A673 (cell line): ENCODE data around the gene KANK4. TPM values are rescaled to one million over a fixed set of nuclear protein-coding genes. Genes with fewer than 3 reads are reported as not detected.

Experiments
- BruUV-seq: library from RNA; stranded (reverse); fragments of 400-500 nt; replicated peaks from 2 replicates; lab custom pipeline; 2021; lab: Mats Ljungman, UMichigan
- CTCF ChIA-PET: fragments of 300-600 bp; sonication (Branson Sonifier 250); formaldehyde crosslinking; loops from one replicate; lab custom pipeline; 2022; ENCODE audit warnings: antibody characterized with exemption; lab: Charles Lee
- POLR2A ChIA-PET: fragments of 300-600 bp; sonication (Branson Sonifier 250); formaldehyde crosslinking; loops from one replicate; lab custom pipeline; 2022; ENCODE audit warnings: antibody characterized with exemption; ENCODE audit not compliant: low non-redundant PET; lab: Charles Lee
- DNase-seq: peaks from one replicate; pipeline ENCODE4 v3.0.0-alpha.2; 2015; ENCODE audit warnings: low spot score
- H3K27ac ChIP-seq: fragments of 200-600 bp; sonication (generic); 2 replicates; pipeline ENCODE4 v1.5.1; 2016; ENCODE audit warnings: mixed run types, low read depth, mild to moderate bottlenecking, mixed read lengths, antibody characterized with exemption, low read length; ENCODE audit not compliant: poor library complexity, severe bottlenecking
- H3K27me3 ChIP-seq: fragments of 200-600 bp; sonication (generic); replicated peaks from 2 replicates; pipeline ENCODE4 v1.6.1; 2017; ENCODE audit warnings: mixed run types, low read depth, mild to moderate bottlenecking, mixed read lengths, antibody characterized with exemption, low read length; ENCODE audit not compliant: insufficient read depth, poor library complexity
- H3K36me3 ChIP-seq: fragments of 200-600 bp; sonication (generic); 2 replicates; pipeline ENCODE4 v1.6.1; 2016; ENCODE audit warnings: mixed run types, mild to moderate bottlenecking, mixed read lengths, antibody characterized with exemption, low read length; ENCODE audit not compliant: insufficient read depth, poor library complexity, severe bottlenecking
- H3K4me1 ChIP-seq: fragments of 200-600 bp; sonication (generic); 2 replicates; pipeline ENCODE4 v1.6.1; 2017; ENCODE audit warnings: mixed run types, mild to moderate bottlenecking, mixed read lengths, antibody characterized with exemption, low read length; ENCODE audit not compliant: insufficient read depth, poor library complexity, severe bottlenecking
- H3K4me3 ChIP-seq: fragments of 200-600 bp; sonication (generic); 2 replicates; pipeline ENCODE4 v1.5.1; 2016; ENCODE audit warnings: low read depth, mixed run types, mild to moderate bottlenecking, mixed read lengths, low read length; ENCODE audit not compliant: poor library complexity, severe bottlenecking
- H3K9me3 ChIP-seq: fragments of 200-600 bp; sonication (generic); 2 replicates; pipeline ENCODE4 v1.6.1; 2016; ENCODE audit warnings: mixed run types, low read depth, mild to moderate bottlenecking, mixed read lengths, antibody characterized with exemption, low read length; ENCODE audit not compliant: poor library complexity, severe bottlenecking
- EZH2 ChIP-seq: fragments of 200-600 bp; sonication (generic); IDR thresholded peaks from 2 replicates; pipeline ENCODE4 v1.6.1; 2017; ENCODE audit warnings: borderline replicate concordance, low read depth, mild to moderate bottlenecking, mixed read lengths, antibody characterized with exemption, low read length; ENCODE audit not compliant: poor library complexity, severe bottlenecking
- intact Hi-C: fragments of 100-400 bp; cut with micrococcal nuclease; formaldehyde crosslinking; loops from one replicate; pipeline ENCODE4 v1.10.0; 2022; ENCODE audit not compliant: unreplicated experiment
- total RNA-seq: library from RNA; stranded (reverse); gene quantifications from 2 replicates; pipeline ENCODE4 v1.2.3, GENCODE V29; 2021
- TF ChIP-seq, protein P1 (sequence below): fragments of 300-800, 200-600 bp; sonication (generic); conservative IDR thresholded peaks from 2 replicates; pipeline ENCODE4 v1.5.1; 2017; ENCODE audit warnings: low read depth, mild to moderate bottlenecking, antibody characterized with exemption, low read length, moderate library complexity, mixed read lengths

Gene KANK4
- total RNA-seq, 1 experiment from 2014 or later: 0.24 TPM

DNA sequence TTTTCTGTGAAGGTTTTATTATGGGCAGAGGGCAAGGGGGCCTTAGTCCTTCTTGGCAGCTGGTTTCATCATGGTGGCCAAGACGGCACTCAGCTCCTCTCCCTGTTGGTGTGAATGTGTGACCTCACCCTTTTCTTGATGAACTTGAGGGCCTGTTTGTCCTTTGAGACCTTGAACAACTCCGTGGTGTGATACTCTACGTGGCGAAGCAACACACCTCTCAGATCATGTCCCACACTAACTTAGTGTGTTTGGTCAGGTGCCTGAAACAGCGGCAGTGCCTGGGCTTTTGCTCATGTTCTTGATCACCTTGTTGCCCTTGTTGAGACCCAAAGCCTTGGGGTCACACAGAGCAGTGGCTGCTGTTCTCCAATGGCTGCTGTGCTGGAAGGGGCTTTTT lies 111.1 kb downstream of the KANK4 start:
- intact Hi-C loops: no loop called here
- TF ChIP-seq EZH2: no peak
- TF ChIP-seq, protein P1, sequence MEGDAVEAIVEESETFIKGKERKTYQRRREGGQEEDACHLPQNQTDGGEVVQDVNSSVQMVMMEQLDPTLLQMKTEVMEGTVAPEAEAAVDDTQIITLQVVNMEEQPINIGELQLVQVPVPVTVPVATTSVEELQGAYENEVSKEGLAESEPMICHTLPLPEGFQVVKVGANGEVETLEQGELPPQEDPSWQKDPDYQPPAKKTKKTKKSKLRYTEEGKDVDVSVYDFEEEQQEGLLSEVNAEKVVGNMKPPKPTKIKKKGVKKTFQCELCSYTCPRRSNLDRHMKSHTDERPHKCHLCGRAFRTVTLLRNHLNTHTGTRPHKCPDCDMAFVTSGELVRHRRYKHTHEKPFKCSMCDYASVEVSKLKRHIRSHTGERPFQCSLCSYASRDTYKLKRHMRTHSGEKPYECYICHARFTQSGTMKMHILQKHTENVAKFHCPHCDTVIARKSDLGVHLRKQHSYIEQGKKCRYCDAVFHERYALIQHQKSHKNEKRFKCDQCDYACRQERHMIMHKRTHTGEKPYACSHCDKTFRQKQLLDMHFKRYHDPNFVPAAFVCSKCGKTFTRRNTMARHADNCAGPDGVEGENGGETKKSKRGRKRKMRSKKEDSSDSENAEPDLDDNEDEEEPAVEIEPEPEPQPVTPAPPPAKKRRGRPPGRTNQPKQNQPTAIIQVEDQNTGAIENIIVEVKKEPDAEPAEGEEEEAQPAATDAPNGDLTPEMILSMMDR: no peak
- CTCF ChIA-PET: no interaction called here
- Histone ChIP-seq H3K4me1 (no peaks in the 10 kb centered on the region), H3K27me3 (no peaks in the 10 kb centered on the region), H3K27ac (no peak overlapping the region), H3K36me3 (no peaks in the 10 kb centered on the region), H3K9me3 (peaks cover 33% of the 10 kb centered on the region), H3K4me3 (no peak overlapping the region)
- POLR2A ChIA-PET: no interaction called here
- no peak for DNase-seq
- BruUV-seq: no TSS peak

DNA sequence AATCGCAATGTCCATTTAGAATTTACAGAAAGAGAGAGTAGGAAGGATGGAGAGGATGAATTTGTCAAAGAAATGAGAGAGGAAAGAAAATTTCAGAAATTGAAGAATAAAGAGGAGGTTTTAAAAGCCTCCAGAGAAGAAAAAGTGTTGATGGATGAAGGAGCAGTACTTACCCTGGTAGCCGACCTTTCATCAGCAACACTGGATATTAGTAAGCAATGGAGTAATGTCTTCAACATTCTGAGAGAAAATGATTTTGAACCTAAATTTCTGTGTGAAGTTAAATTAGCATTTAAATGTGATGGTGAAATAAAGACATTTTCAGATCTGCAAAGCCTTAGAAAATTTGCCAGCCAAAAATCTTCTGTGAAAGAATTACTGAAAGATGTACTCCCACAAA lies 112.0 kb downstream of the KANK4 start:
- Histone ChIP-seq H3K4me3 (no peak overlapping the region), H3K36me3 (no peaks in the 10 kb centered on the region), H3K4me1 (no peaks in the 10 kb centered on the region), H3K27ac (no peak overlapping the region), H3K9me3 (peaks cover 33% of the 10 kb centered on the region), H3K27me3 (no peaks in the 10 kb centered on the region)
- ChIA-PET POLR2A (no interaction called here), CTCF (no interaction called here)
- DNase-seq: no peak
- no TSS peak for BruUV-seq
- TF ChIP-seq EZH2: no peak
- TF ChIP-seq, protein P1: no peak
- intact Hi-C loops: no loop called here

DNA sequence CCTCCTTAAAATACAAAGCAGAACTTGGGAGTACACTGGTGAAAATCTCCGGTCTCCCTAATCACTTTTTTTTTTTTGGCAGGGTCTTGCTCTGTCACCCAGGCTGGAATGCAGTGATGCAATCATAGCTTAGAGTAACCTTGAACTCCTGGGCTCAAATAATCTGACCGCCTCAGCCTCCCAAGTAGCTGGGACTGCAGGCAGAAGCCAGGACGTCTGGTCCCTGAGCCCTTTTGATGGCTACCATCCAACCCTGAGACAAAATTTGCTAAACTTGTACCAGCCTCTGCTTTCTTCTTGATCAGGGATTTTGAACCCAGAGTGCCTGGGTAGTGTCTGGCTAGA lies 120.5 kb downstream of the KANK4 start:
- intact Hi-C loops: no loop called here
- DNase-seq: no peak
- TF ChIP-seq EZH2: no peak
- TF ChIP-seq, protein P1: no peak
- no peaks in the 10 kb centered on the region for H3K27me3 ChIP-seq
- no peak overlapping the region for H3K4me3 ChIP-seq
- POLR2A ChIA-PET: no interaction called here
- CTCF ChIA-PET: no interaction called here
- no peaks in the 10 kb centered on the region for H3K9me3 ChIP-seq
- BruUV-seq: no TSS peak
- H3K4me1 ChIP-seq: no peaks in the 10 kb centered on the region
- H3K27ac ChIP-seq: no peak overlapping the region
- H3K36me3 ChIP-seq: no peaks in the 10 kb centered on the region
